SK-N-SH (cell line): ENCODE results near the gene MAGEB6B. TPM values are rescaled to one million over a fixed set of nuclear protein-coding genes. Genes with fewer than 3 reads are reported as not detected.

ENCODE experiments used
- CTCF ChIA-PET: fragments of 300-600, 350-600 bp; formaldehyde crosslinking; extraction: SDS; loops from one replicate; lab custom pipeline; 2021; lab: Yijun Ruan, JAX
- POLR2A ChIA-PET: fragments of 350-600 bp; sonication (Branson Sonifier 250); formaldehyde crosslinking; extraction: SDS; loops from one replicate; lab custom pipeline; 2020; ENCODE audit warnings: antibody characterized with exemption, inconsistent platforms; lab: Yijun Ruan, JAX
- DNase-seq: peaks from one replicate; pipeline ENCODE4 v3.0.0; 2012
- H2AFZ ChIP-seq: fragments of 200-600 bp; sonication (generic); 2 replicates; pipeline ENCODE4 v1.8.1; 2016; ENCODE audit warnings: antibody characterized with exemption, mild to moderate bottlenecking, low read depth
- H3F3A ChIP-seq: fragments of 200-600 bp; sonication (generic); replicated peaks from 2 replicates; pipeline ENCODE3; 2016; ENCODE audit warnings: antibody characterized with exemption, mild to moderate bottlenecking; ENCODE audit not compliant: insufficient read depth
- H3K27ac ChIP-seq, 2 experiments: fragments of 200-500 bp in 1 of 2; fragments of 200-600 bp in 1 of 2; sonication (Bioruptor generic) in 1 of 2; sonication (generic), shearing (Covaris generic) in 1 of 2; 2 replicates each; pipeline versions ENCODE4 v1.5.1 to v1.6.1; 2014 to 2016; ENCODE audit warnings: low read depth in 2 of 2, inconsistent platforms in 1 of 2, low read length in 1 of 2, mild to moderate bottlenecking in 1 of 2, mixed read lengths in 1 of 2
- H3K27me3 ChIP-seq: fragments of 200-600 bp; sonication (generic), shearing (Covaris generic); 2 replicates; pipeline ENCODE4 v1.6.1; 2016; ENCODE audit warnings: mixed run types; ENCODE audit not compliant: insufficient read depth
- H3K36me3 ChIP-seq, 2 experiments: fragments of 200-500 bp in 1 of 2; fragments of 200-600 bp in 1 of 2; sonication (Bioruptor generic) in 1 of 2; sonication (generic) in 1 of 2; replicated peaks in 1 of 2; 2 replicates each; pipeline versions ENCODE3 to v1.5.1; 2014 to 2016; ENCODE audit warnings: low read length in 1 of 2, mild to moderate bottlenecking in 1 of 2; ENCODE audit not compliant: insufficient read depth in 2 of 2, control insufficient read depth in 1 of 2
- H3K4me1 ChIP-seq, 2 experiments: fragments of 200-500 bp in 1 of 2; fragments of 200-600 bp in 1 of 2; sonication (Bioruptor generic) in 1 of 2; sonication (generic), shearing (Covaris generic) in 1 of 2; 2 replicates each; pipeline versions ENCODE4 v1.5.1 to v1.6.1; 2014 to 2016; ENCODE audit warnings: low read depth in 1 of 2, low read length in 1 of 2, mixed run types in 1 of 2; ENCODE audit not compliant: insufficient read depth in 2 of 2, control insufficient read depth in 1 of 2
- H3K4me2 ChIP-seq: fragments of 200-600 bp; sonication (generic), shearing (Covaris generic); 2 replicates; pipeline ENCODE4 v1.6.1; 2017; ENCODE audit warnings: mixed run types
- H3K4me3 ChIP-seq, 2 experiments: fragments of 200-500 bp in 1 of 2; fragments of 200-600 bp in 1 of 2; sonication (Bioruptor generic) in 1 of 2; sonication (generic), shearing (Covaris generic) in 1 of 2; 2 replicates each; pipeline versions ENCODE4 v1.5.1 to v1.8.1; 2014 to 2016; ENCODE audit warnings: low read depth in 2 of 2, inconsistent platforms in 1 of 2, low read length in 1 of 2, mild to moderate bottlenecking in 1 of 2, mixed read lengths in 1 of 2, moderate library complexity in 1 of 2
- H3K79me2 ChIP-seq: fragments of 200-600 bp; sonication (generic); 2 replicates; pipeline ENCODE4 v1.8.1; 2017; ENCODE audit warnings: mild to moderate bottlenecking; ENCODE audit not compliant: insufficient read depth
- H3K9ac ChIP-seq: fragments of 200-600 bp; sonication (generic); 2 replicates; pipeline ENCODE4 v1.6.1; 2017; ENCODE audit warnings: mixed run types
- H3K9me2 ChIP-seq: fragments of 200-600 bp; sonication (generic); 2 replicates; pipeline ENCODE4 v1.6.1; 2017; ENCODE audit warnings: mixed run types
- H3K9me3 ChIP-seq: fragments of 200-600 bp; sonication (generic); 2 replicates; pipeline ENCODE4 v1.6.1; 2017; ENCODE audit warnings: mixed run types, mild to moderate bottlenecking, moderate library complexity
- H4K20me1 ChIP-seq: fragments of 200-600 bp; sonication (generic); 2 replicates; pipeline ENCODE4 v1.6.1; 2017; ENCODE audit warnings: mild to moderate bottlenecking, mixed run types; ENCODE audit not compliant: insufficient read depth
- CHD2 ChIP-seq: fragments of 150-350 bp; IDR thresholded peaks from 2 replicates; pipeline ENCODE4 v1.6.1; 2018; ENCODE audit warnings: low read length; ENCODE audit not compliant: partially characterized antibody
- ELF1 ChIP-seq: IDR thresholded peaks from 2 replicates; pipeline ENCODE4 v1.4.0; 2012
- EP300 ChIP-seq, 2 experiments: IDR thresholded peaks; 2 replicates each; pipeline versions ENCODE4 v1.4.0 to v1.6.1; 2012; ENCODE audit warnings: borderline replicate concordance in 1 of 2, low read depth in 1 of 2, low read length in 1 of 2
- FOSL2 ChIP-seq: IDR thresholded peaks from 2 replicates; pipeline ENCODE4 v1.4.0; 2012; ENCODE audit warnings: low read depth, mild to moderate bottlenecking, moderate library complexity, borderline replicate concordance
- FOXM1 ChIP-seq: IDR thresholded peaks from 2 replicates; pipeline ENCODE4 v1.4.0; 2012; ENCODE audit warnings: low read depth, mild to moderate bottlenecking
- GABPA ChIP-seq: IDR thresholded peaks from 2 replicates; pipeline ENCODE4 v1.4.0; 2012; ENCODE audit warnings: low read depth, mild to moderate bottlenecking
- JUND ChIP-seq: IDR thresholded peaks from 2 replicates; pipeline ENCODE4 v1.4.0; 2012
- MEF2A ChIP-seq: IDR thresholded peaks from 2 replicates; pipeline ENCODE4 v1.4.0; 2012; ENCODE audit warnings: low read depth, borderline replicate concordance
- NFIC ChIP-seq: IDR thresholded peaks from 2 replicates; pipeline ENCODE4 v1.4.0; 2012; ENCODE audit warnings: borderline replicate concordance
- POLR2AphosphoS5 ChIP-seq: IDR thresholded peaks from 2 replicates; pipeline ENCODE4 v1.6.1; 2012; ENCODE audit warnings: low read depth, low read length
- RAD21 ChIP-seq: IDR thresholded peaks from 2 replicates; pipeline ENCODE4 v1.6.1; 2012; ENCODE audit warnings: mild to moderate bottlenecking, low read length
- RCOR1 ChIP-seq: fragments of 150-350 bp; IDR thresholded peaks from 2 replicates; pipeline ENCODE4 v1.6.1; 2017; ENCODE audit warnings: antibody characterized with exemption, low read length
- RXRA ChIP-seq: IDR thresholded peaks from 2 replicates; pipeline ENCODE4 v1.4.0; 2012; ENCODE audit warnings: low read depth, mild to moderate bottlenecking, borderline replicate concordance
- SMC3 ChIP-seq: IDR thresholded peaks from 2 replicates; pipeline ENCODE4 v1.6.1; 2012; ENCODE audit warnings: low read depth, low read length, improper control_type of control experiment
- TCF12 ChIP-seq: IDR thresholded peaks from 2 replicates; pipeline ENCODE4 v1.4.0; 2012
- TEAD4 ChIP-seq: IDR thresholded peaks from 2 replicates; pipeline ENCODE4 v1.4.0; 2012; ENCODE audit warnings: mild to moderate bottlenecking, borderline replicate concordance; ENCODE audit not compliant: insufficient read depth
- YY1 ChIP-seq: IDR thresholded peaks from 2 replicates; pipeline ENCODE4 v1.4.0; 2012; ENCODE audit warnings: low read depth, mild to moderate bottlenecking
- WGBS: methylation state at CpG from one replicate; pipeline ENCODE4 v1.1.6; 2017; ENCODE audit warnings: low lambda C conversion rate; 5-methylcytosine and 5-hydroxymethylcytosine counted together
- polyA plus RNA-seq, 3 experiments: library from polyadenylated mRNA; depleted of rRNA; stranded (reverse); fragments of >200 nt; gene quantifications; 2 replicates each; pipeline ENCODE4 v1.2.3, GENCODE V29; 2012
- TF ChIP-seq, protein P1 (sequence below): IDR thresholded peaks from 2 replicates; pipeline ENCODE4; 2012
- TF ChIP-seq, protein P2 (sequence below): IDR thresholded peaks from 2 replicates; pipeline ENCODE4 v1.4.0; 2012; ENCODE audit warnings: low read depth, borderline replicate concordance
- TF ChIP-seq, protein P3 (sequence below): IDR thresholded peaks from 2 replicates; pipeline ENCODE4 v1.4.0; 2012; ENCODE audit warnings: low read depth, borderline replicate concordance

MAGEB6B gene
- polyA plus RNA-seq (2012; rRNA removed), result not detected in 2 replicates
- polyA plus RNA-seq (2012; cell fraction: cytosol; rRNA removed), result 0.03 TPM in 1 of 2 replicates, not detected in the other
- not detected in 2 replicates for polyA plus RNA-seq (2012; cell fraction: nucleus; rRNA removed)

GRCh38 chrX:26160301-26160700 is at the start of gene MAGEB6B:
Gene MAGEB6B (plus strand): TSS chrX:26160601. CDS start chrX:26160601, 0 bp downstream.
- H3K4me2 ChIP-seq, result no peak within 1 kb of the TSS
- no peak within 1 kb of the TSS for H2AFZ ChIP-seq
- H3F3A ChIP-seq, result no peaks in the 10 kb centered on the region
- H3K4me3 ChIP-seq, result no peak within 1 kb of the TSS
- no peaks in the 10 kb centered on the region for H3K9me3 ChIP-seq
- TF ChIP-seq FOSL2 (no peak), NFIC (no peak), ELF1 (no peak), TEAD4 (no peak), SMC3 (no peak), EP300 (IDR thresholded peaks at IDR 0.05; ENCODE audit: borderline replicate concordance in 1 of 2, low read depth in 1 of 2, low read length in 1 of 2) (no peak), POLR2AphosphoS5 (no peak), TCF12 (no peak), YY1 (no peak), CHD2 (no peak), FOXM1 (no peak), RXRA (no peak)
- TF ChIP-seq, protein P1, sequence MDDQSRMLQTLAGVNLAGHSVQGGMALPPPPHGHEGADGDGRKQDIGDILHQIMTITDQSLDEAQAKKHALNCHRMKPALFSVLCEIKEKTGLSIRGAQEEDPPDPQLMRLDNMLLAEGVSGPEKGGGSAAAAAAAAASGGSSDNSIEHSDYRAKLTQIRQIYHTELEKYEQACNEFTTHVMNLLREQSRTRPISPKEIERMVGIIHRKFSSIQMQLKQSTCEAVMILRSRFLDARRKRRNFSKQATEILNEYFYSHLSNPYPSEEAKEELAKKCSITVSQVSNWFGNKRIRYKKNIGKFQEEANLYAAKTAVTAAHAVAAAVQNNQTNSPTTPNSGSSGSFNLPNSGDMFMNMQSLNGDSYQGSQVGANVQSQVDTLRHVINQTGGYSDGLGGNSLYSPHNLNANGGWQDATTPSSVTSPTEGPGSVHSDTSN, result no peak
- no peak for DNase-seq
- H3K9ac ChIP-seq, result no peak within 1 kb of the TSS
- no peaks in the 10 kb centered on the region for H3K36me3 ChIP-seq
- POLR2A ChIA-PET, result no interaction called here
- no peaks in the 10 kb centered on the region for H4K20me1 ChIP-seq
- 0% methylated on average over 3 of the region's 10 CpGs for WGBS
- H3K27me3 ChIP-seq, result no peaks in the 10 kb centered on the region
- CTCF ChIA-PET, result no interaction called here
- no peaks in the 10 kb centered on the region for H3K79me2 ChIP-seq
- H3K27ac ChIP-seq, result no peak within 1 kb of the TSS
- no peaks in the 10 kb centered on the region for H3K4me1 ChIP-seq
- no peaks in the 10 kb centered on the region for H3K9me2 ChIP-seq

DNA sequence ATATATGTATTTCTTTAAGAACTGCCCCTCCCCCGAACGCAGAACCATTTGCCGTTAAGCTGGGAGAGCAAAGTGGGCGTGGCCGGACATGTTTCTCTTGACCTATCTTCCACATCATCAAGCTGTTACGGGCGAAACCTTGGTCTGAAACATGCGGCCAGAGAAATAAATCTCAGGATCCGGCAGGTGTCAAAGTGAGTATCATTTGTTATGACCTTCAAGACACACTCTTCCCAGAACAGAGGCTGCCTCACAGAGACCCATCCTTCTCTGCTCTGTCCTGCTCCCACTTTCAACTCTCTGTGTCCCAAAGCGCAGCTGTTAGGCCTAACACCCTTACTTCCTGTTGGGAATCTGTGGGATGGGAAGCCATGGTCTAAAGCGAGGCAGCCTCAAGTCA is 22.1 kb upstream of the MAGEB6B start, which contains the start of gene MAGEB18:
Gene MAGEB18, plus strand, starts transcription at position 70 of the 400 bp plus-strand sequence. CDS start 643 bp downstream, outside the sequence.
- Histone ChIP-seq H3K4me1 (no peaks in the 10 kb centered on the region), H4K20me1 (no peaks in the 10 kb centered on the region), H3K4me3 (no peak within 1 kb of the TSS), H3K27me3 (no peaks in the 10 kb centered on the region), H3K9me3 (no peaks in the 10 kb centered on the region), H3K4me2 (no peak within 1 kb of the TSS), H3K9me2 (no peaks in the 10 kb centered on the region), H3F3A (no peaks in the 10 kb centered on the region), H3K9ac (no peak within 1 kb of the TSS), H3K27ac (no peak within 1 kb of the TSS), H3K36me3 (no peaks in the 10 kb centered on the region), H3K79me2 (no peaks in the 10 kb centered on the region), H2AFZ (no peak within 1 kb of the TSS)
- POLR2A ChIA-PET, result no interaction called here
- TF ChIP-seq, protein P2, sequence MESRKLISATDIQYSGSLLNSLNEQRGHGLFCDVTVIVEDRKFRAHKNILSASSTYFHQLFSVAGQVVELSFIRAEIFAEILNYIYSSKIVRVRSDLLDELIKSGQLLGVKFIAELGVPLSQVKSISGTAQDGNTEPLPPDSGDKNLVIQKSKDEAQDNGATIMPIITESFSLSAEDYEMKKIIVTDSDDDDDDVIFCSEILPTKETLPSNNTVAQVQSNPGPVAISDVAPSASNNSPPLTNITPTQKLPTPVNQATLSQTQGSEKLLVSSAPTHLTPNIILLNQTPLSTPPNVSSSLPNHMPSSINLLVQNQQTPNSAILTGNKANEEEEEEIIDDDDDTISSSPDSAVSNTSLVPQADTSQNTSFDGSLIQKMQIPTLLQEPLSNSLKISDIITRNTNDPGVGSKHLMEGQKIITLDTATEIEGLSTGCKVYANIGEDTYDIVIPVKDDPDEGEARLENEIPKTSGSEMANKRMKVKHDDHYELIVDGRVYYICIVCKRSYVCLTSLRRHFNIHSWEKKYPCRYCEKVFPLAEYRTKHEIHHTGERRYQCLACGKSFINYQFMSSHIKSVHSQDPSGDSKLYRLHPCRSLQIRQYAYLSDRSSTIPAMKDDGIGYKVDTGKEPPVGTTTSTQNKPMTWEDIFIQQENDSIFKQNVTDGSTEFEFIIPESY, result no peak
- TF ChIP-seq ELF1 (no peak), POLR2AphosphoS5 (no peak), FOXM1 (no peak), MEF2A (no peak), GABPA (no peak), JUND (no peak), RAD21 (no peak), RCOR1 (no peak), YY1 (no peak)
- TF ChIP-seq, protein P3, sequence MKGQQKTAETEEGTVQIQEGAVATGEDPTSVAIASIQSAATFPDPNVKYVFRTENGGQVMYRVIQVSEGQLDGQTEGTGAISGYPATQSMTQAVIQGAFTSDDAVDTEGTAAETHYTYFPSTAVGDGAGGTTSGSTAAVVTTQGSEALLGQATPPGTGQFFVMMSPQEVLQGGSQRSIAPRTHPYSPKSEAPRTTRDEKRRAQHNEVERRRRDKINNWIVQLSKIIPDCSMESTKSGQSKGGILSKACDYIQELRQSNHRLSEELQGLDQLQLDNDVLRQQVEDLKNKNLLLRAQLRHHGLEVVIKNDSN, result no peak
- TF ChIP-seq, protein P1, result no peak
- CTCF ChIA-PET, result no interaction called here
- no peak for DNase-seq
- WGBS, result 10% methylated on average over 11 of the region's 11 CpGs
